ENCODE measurements around the gene RBMS1. TPM values are rescaled to one million over a fixed set of nuclear protein-coding genes. Genes with fewer than 3 reads are reported as not detected.

RBMS1 gene
- total and polyA plus RNA-seq, 2 donors (not counting 1 experiment from before 2014, with no cell fraction given), result 18.0 to 36.7 TPM

DNA sequence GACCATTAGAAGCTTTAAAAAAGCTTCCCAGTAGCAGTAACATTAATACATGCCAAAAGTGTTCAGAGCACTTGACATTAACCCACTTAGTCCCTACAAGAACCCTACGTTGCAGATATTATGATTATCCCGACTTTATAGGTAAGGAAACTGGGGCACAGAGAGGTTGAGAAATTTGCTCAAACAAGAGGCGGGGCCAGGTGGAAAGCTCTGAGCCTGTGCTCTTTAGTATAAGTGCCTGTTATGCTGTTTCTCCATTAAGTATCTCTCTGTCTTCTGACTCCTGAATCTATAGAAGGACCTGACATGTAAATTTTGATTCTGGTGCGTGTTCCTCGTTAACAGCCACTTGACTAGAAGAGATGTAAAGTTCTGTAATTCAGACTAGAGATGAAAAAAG lies 139.8 kb downstream of the RBMS1 start:
- no peak overlapping the region for H3K9ac ChIP-seq (ENCODE audit: low read length)
- H4K20me1 ChIP-seq (ENCODE audit: control insufficient read depth, insufficient read depth, low read length, poor library complexity, severe bottlenecking), result peaks cover 28% of the 10 kb centered on the region
- no peak overlapping the region for H3K4me2 ChIP-seq (replicated peaks; ENCODE audit: low read depth, low read length, poor library complexity, severe bottlenecking)
- no peaks in the 10 kb centered on the region for H3K9me3 ChIP-seq (ENCODE audit: control extremely low read depth in 1 of 3, control insufficient read depth in 2 of 3, insufficient read depth in 1 of 3, low read length in 2 of 3)
- TF ChIP-seq, protein P1, sequence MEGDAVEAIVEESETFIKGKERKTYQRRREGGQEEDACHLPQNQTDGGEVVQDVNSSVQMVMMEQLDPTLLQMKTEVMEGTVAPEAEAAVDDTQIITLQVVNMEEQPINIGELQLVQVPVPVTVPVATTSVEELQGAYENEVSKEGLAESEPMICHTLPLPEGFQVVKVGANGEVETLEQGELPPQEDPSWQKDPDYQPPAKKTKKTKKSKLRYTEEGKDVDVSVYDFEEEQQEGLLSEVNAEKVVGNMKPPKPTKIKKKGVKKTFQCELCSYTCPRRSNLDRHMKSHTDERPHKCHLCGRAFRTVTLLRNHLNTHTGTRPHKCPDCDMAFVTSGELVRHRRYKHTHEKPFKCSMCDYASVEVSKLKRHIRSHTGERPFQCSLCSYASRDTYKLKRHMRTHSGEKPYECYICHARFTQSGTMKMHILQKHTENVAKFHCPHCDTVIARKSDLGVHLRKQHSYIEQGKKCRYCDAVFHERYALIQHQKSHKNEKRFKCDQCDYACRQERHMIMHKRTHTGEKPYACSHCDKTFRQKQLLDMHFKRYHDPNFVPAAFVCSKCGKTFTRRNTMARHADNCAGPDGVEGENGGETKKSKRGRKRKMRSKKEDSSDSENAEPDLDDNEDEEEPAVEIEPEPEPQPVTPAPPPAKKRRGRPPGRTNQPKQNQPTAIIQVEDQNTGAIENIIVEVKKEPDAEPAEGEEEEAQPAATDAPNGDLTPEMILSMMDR (IDR thresholded peaks at IDR 0.05), result no peak
- no peak for TF ChIP-seq EZH2 (IDR thresholded peaks at IDR 0.05; ENCODE audit: borderline replicate concordance, insufficient read depth, low read depth, low read length, poor library complexity, severe bottlenecking)
- H3K36me3 ChIP-seq (replicated peaks in 1 of 2; ENCODE audit: control extremely low read depth in 1 of 2, control insufficient read depth in 1 of 2, extremely low read depth in 1 of 2, insufficient read depth in 2 of 2, low read length in 1 of 2), result peaks cover 11% of the 10 kb centered on the region in 2 experiments
- no peak for ATAC-seq (ENCODE audit: low read depth)
- Mint-ChIP-seq H3K4me1 (peaks cover 12% of the 10 kb centered on the region), H3K27ac (no peak overlapping the region), H3K4me3 (no peak overlapping the region), H3K9me3 (ENCODE audit: insufficient read depth) (peaks cover 3% of the 10 kb centered on the region), H3K27me3 (no peaks in the 10 kb centered on the region)
- no peaks in the 10 kb centered on the region for H3K4me1 ChIP-seq (ENCODE audit: control insufficient read depth in 2 of 2, insufficient read depth in 2 of 2, low read length in 2 of 2)
- ChIA-PET CTCF (interaction anchor here (0.8 to 4.1 kb wide), 18 partner anchors 10 to 921 kb away, joined by 3 to 70 read pairs (median 4); no protein-coding TSS in a partner anchor), POLR2A (no interaction called here)
- no peak for DNase-seq
- peaks cover 43% of the 10 kb centered on the region for H3K79me2 ChIP-seq (ENCODE audit: control insufficient read depth, insufficient read depth, low read length)
- no peak overlapping the region for H3K4me3 ChIP-seq (ENCODE audit: control extremely low read depth in 1 of 5, extremely low read depth in 1 of 5, insufficient read depth in 1 of 5, low read depth in 2 of 5, low read length in 4 of 5)
- H2AFZ ChIP-seq (ENCODE audit: insufficient read depth, low read depth, low read length, poor library complexity, severe bottlenecking), result no peak overlapping the region
- no peak overlapping the region for H3K27ac ChIP-seq (ENCODE audit: low read length in 2 of 2)
- H3K27me3 ChIP-seq (replicated peaks in 1 of 4; ENCODE audit: control extremely low read depth in 1 of 4, control insufficient read depth in 3 of 4, insufficient read depth in 4 of 4, low read length in 3 of 4), result no peaks in the 10 kb centered on the region
- WGBS (ENCODE audit: insufficient coverage), result 86% methylated on average over 1 of the region's 5 CpGs
- intact Hi-C loops (cut with micrococcal nuclease), result loop anchor here (1.0 kb wide), 1 partner anchor 640 kb away; no protein-coding TSS in a partner anchor

DNA sequence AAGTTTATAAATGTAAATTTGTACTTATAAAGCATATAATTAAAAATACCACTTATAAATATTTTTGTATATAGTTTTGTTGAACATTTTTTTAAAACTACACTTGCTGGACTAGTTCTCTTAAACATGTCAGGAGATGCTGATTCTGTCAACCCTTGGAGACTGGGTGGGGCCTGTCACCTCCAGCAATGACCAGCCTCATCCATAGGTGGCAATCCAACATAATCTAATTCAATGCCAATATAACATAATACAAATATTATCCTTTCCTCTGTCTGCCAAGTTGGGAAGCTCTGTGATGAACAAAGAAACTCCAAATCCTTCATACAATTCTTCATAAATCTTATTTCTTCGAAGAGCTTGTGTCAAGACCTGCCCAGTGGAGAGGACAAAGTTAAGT lies 140.4 kb downstream of the RBMS1 start:
- peak; percentile 49 for DNase-seq
- CTCF ChIA-PET, result interaction anchor here (0.8 to 4.1 kb wide), 18 partner anchors 13 to 921 kb away, joined by 3 to 70 read pairs (median 4); no protein-coding TSS in a partner anchor

More for the DNA sequence above, 140.4 kb downstream of the RBMS1 start:
- ATAC-seq (ENCODE audit: low read depth), result peak; percentile 60
- intact Hi-C loops (cut with micrococcal nuclease), result loop anchor here (1.0 kb wide), 1 partner anchor 641 kb away; no protein-coding TSS in a partner anchor
- H3K27ac Mint-ChIP-seq, result no peak overlapping the region
- peaks cover 3% of the 10 kb centered on the region for H3K9me3 Mint-ChIP-seq (ENCODE audit: insufficient read depth)
- TF ChIP-seq EZH2 (IDR thresholded peaks at IDR 0.05; ENCODE audit: borderline replicate concordance, insufficient read depth, low read depth, low read length, poor library complexity, severe bottlenecking), result no peak
- TF ChIP-seq, protein P1 (IDR thresholded peaks at IDR 0.05), result peak; percentile 68
- Histone ChIP-seq H3K27me3 (replicated peaks in 1 of 4; ENCODE audit: control extremely low read depth in 1 of 4, control insufficient read depth in 3 of 4, insufficient read depth in 4 of 4, low read length in 3 of 4) (no peaks in the 10 kb centered on the region), H3K4me1 (ENCODE audit: control insufficient read depth in 2 of 2, insufficient read depth in 2 of 2, low read length in 2 of 2) (no peaks in the 10 kb centered on the region), H4K20me1 (ENCODE audit: control insufficient read depth, insufficient read depth, low read length, poor library complexity, severe bottlenecking) (peaks cover 32% of the 10 kb centered on the region), H3K9ac (ENCODE audit: low read length) (no peak overlapping the region), H3K36me3 (replicated peaks in 1 of 2; ENCODE audit: control extremely low read depth in 1 of 2, control insufficient read depth in 1 of 2, extremely low read depth in 1 of 2, insufficient read depth in 2 of 2, low read length in 1 of 2) (peaks cover 11 to 12% of the 10 kb centered on the region in 2 experiments), H3K27ac (ENCODE audit: low read length in 2 of 2) (no peak overlapping the region), H3K9me3 (ENCODE audit: control extremely low read depth in 1 of 3, control insufficient read depth in 2 of 3, insufficient read depth in 1 of 3, low read length in 2 of 3) (no peaks in the 10 kb centered on the region), H3K4me2 (replicated peaks; ENCODE audit: low read depth, low read length, poor library complexity, severe bottlenecking) (no peak overlapping the region), H2AFZ (ENCODE audit: insufficient read depth, low read depth, low read length, poor library complexity, severe bottlenecking) (no peak overlapping the region), H3K4me3 (ENCODE audit: control extremely low read depth in 1 of 5, extremely low read depth in 1 of 5, insufficient read depth in 1 of 5, low read depth in 2 of 5, low read length in 4 of 5) (no peak overlapping the region), H3K79me2 (ENCODE audit: control insufficient read depth, insufficient read depth, low read length) (peaks cover 50% of the 10 kb centered on the region)
- peaks cover 11% of the 10 kb centered on the region for H3K4me1 Mint-ChIP-seq
- H3K4me3 Mint-ChIP-seq, result no peak overlapping the region
- no peaks in the 10 kb centered on the region for H3K27me3 Mint-ChIP-seq
- POLR2A ChIA-PET, result no interaction called here
- WGBS (ENCODE audit: insufficient coverage), result no CpG with 5 or more reads among the region's 1 CpG
